ENCODE measurements around the gene DCTN3.

Gene DCTN3

DNA sequence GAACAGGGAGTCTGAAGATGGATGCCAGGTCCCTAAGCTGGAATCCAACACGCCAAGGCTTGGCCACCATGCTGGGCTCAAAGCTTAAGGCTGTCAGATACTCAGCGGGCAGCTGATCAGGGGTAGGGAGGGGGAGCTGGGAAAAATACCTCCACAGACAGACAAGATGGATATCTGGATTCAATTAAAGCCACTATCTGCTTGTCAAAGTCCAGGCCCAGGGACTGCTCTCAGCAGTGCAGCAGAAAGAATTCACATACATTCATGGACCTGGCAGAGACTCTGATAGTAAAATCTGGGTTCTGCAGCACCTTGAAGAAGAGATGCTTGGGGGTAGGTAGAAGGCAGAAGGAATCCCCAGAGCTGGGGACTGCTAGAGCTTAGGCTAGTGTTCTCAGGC is 5.2 kb downstream of the DCTN3 start:
- no peak for FAIRE-seq

GRCh38 chr9:34612788-34613390 is 7.4 kb downstream of the DCTN3 start:
- no peak for FAIRE-seq

DNA sequence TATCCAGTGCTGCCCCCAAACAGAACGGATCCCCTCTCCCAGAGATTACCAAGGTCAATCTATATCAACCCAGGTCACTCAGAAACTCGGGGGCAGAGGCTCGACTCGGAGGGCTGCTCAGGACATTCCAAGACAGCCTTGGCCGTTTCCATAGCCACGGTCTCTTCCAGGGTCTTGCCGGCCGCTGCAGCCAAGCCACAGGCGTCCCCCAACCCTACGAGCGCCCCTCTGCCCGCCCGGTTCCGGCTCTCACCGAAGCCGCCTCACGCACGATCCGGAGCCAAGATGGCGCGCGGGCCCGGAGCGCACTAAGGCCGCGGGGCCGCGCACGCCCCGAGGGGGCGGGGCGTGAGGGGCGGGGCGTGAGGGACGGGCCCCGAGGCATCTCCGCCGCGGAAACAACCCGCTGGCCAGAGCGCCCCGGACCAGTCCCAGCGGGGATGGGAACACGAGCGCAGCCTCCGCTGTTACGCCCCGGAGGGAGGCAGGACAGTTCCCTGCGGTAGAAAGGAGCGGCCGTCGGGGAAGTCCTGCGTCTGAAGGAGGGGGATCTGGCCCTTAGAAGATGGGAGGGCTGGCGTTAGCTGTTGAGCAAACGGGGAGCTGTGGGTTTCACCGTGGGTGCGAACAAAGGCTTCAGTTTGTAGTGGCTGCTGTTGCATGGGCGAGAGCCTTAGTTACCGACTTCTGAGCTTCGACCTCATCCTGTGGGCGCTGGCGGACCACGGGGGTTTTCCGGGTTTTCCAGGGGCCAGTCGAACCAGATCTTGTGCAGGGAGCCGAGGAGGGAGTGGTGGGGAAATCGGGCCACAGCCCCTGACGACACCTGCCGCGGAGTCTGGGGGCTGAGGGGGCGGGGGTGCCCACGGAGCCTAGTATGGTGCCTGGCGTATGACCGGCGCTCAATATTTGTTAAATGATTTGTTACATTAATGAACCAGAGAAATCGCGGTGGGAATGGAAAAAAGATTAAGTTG is 8.2 kb downstream of the DCTN3 start, which contains the start of gene RPP25L:
Gene RPP25L (minus strand): TSS at position 287 of the 977 bp plus-strand sequence. CDS start 801 bp downstream, outside the sequence.
- FAIRE-seq: no peak

- no peak for FAIRE-seq
Observed at GRCh38 chr9:34611251-34611810, 9.0 kb downstream of the DCTN3 start.

DNA sequence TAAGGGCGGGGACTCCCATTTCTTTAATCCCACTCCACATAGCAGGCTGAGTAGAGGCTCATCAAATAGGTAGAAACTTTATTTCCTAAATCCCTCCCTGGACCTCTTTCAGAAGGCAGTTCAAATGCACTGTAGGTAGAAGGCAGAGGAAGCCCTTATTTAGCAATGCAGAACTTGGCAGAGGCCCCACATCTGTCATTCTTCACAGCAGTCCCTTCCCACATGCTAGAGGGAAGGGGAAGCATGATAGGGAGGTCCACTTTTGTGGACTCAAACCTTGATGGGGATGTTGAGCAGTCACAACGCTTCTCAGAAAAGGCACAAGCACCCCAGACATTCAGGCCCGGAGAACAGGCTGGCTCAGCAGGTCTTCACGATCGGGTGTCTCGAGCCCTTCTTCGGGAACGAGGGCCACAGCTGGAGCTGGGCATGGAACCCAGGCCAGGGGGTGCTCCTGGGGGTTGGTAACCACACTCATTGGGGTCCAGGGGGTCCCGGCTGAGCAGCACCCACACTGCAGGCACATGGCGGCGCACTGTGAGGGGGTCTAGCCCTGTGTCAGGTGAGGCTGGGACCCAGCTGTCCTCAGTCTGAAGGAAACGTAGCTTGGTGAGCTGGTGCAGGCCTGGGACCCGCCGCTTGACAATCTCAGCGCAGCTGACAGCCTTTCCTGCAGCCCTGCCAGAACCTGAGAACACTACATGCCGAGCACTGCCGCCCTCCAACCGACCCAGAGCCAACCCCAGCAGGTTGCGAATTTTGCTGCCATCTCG is 9.7 kb downstream of the DCTN3 start:
- no peak for FAIRE-seq

DNA sequence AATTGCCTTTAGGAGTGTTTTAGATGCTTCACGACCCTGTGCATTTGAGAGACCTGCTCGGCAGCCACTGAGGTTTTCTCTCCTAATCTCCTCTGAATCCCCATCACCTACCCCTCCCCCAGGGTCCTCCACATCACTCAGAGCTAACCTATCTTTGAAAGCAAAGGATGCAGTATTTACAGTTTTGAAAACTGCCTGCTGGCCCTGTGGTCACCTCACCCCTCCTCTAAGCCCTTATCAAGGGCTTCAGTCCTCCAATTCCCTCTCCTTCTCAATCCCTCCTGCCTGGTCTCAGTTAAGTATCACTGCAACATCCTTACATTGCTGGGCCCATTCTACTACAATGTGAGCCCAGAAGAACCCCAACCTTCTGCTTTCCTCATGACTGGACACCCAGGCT is 13.0 kb downstream of the DCTN3 start:
- no peak for FAIRE-seq

DNA sequence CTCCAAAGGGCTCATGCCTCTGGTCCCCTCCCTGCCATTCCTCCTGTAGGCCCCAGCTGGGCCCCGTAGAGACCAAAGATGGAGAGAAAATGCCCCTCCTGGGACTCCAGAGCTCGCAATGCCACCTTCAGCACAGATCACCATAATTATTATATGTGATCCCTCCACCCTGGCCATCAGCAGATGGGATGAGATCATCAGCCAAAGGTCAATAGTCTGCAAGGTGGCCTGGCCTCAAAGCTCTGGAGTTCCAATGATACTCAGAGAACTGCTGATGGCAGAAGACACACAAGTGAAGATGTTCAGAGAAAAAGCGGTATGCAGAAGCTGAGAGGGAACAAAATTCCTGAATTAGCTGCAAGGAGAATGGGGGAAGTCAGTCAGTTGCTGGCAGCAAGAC is 13.4 kb downstream of the DCTN3 start:
- FAIRE-seq: no peak

DNA sequence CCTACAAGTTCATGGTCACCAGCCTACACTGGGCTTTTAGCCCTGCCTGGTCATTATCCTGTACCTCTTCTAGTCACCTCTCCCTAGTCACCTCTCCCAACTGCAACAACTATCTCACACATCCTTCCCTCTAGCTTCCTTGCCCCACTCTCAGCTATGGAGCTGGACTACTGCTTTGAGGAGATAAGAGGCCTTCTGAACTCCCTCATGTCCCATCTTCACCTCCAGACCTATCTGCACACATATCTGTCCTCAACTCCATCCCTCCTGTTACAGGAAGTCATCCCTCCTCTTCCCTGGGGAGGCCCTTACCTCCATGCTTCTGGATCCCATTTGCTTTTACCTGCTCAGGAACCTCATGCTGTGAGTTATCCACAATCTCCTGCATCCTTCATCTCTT is 14.1 kb downstream of the DCTN3 start:
- FAIRE-seq: no peak

DNA sequence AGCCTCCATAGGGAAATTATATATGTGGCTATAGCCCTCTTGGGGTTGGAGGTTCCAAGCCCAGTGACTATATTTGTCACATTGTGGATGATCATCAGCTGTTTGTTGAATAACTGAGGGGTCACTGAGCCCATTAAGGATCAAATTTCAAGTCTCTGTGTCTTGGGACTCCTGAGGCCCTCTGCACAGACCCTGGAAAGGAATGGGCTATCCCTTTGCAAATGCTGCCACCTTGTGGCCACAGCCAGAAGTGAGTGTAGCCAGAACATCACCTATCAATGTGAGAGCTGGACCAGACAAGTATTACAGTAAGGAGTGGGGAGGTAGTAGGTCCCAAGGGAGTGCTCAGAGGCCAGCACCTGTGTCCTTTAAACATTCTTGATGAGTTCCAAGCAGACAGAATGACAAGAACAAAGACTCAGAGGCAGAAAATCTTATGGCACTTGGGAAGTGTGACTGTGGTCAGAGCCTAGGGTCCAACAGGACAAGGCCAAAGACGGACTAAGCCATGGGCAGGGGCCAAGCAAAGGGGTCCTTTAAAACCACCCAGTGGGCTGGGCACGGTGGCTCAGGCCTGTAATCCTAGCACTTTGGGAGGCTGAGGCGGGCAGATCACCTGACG is 16.6 kb downstream of the DCTN3 start:
- FAIRE-seq: no peak

- no peak for FAIRE-seq
Observed at GRCh38 chr9:34601937-34602573, 18.2 kb downstream of the DCTN3 start.

- FAIRE-seq: no peak
Observed at GRCh38 chr9:34600908-34601307, 19.4 kb downstream of the DCTN3 start.

DNA sequence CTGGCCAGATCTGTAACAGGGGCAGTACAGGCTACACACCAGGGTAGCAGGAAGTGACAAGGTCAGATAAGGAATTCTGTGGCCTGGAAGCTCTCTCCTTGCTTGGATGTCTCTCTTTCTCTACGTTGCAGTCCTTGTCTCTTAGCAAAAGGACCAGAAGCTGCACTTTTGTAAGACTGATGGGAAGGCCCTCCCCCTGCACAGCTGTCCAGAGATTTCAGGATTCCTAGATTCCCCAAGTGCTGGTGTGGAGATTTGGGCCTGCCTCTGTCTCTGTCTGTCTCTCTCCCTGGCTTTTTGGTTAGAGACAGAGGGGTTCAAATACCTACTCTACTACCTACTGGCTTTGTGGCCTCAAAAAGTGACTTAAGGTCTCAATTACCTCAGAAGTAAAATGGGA is 20.7 kb downstream of the DCTN3 start:
- no peak for FAIRE-seq

GRCh38 chr9:34594177-34594576 is 26.1 kb downstream of the DCTN3 start:
- no peak for FAIRE-seq

DNA sequence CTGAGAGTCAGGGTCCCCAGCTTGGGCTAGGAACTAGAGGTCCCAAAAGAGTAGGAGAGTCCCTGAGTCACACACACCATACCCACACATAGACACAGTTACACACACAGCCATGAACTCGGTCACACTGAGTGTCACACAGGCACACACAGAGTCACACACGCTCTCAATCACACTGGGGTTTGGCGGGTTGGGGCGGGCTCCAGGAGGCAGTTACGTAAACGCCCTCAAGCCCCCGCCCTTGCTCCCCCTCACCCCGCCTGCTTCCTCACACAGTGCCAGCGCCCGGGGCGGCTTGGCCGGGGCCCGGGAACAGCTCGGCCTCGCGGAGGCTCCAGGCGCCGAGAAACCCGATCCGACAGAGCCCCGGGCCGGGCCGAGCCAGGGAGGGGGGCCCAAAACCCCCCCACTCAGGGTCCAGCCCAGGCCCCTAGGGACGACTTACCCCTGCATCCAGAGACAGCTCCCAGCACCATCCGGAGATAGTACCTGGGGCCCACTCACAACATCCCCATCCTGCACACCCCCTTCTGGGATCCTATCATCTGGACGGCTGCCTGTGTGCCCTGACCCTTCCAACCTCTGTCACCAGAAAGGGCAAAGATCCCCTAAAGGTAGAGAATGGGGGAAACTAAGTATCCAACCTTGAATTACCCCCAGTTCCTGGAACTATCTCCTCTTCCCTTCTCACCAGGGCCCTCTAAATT is 27.2 kb downstream of the DCTN3 start:
- FAIRE-seq: no peak

GRCh38 chr9:34591917-34592866 is 28.1 kb downstream of the DCTN3 start:
- no peak for FAIRE-seq

- FAIRE-seq: no peak
Observed at GRCh38 chr9:34591248-34591916, 28.9 kb downstream of the DCTN3 start.

DNA sequence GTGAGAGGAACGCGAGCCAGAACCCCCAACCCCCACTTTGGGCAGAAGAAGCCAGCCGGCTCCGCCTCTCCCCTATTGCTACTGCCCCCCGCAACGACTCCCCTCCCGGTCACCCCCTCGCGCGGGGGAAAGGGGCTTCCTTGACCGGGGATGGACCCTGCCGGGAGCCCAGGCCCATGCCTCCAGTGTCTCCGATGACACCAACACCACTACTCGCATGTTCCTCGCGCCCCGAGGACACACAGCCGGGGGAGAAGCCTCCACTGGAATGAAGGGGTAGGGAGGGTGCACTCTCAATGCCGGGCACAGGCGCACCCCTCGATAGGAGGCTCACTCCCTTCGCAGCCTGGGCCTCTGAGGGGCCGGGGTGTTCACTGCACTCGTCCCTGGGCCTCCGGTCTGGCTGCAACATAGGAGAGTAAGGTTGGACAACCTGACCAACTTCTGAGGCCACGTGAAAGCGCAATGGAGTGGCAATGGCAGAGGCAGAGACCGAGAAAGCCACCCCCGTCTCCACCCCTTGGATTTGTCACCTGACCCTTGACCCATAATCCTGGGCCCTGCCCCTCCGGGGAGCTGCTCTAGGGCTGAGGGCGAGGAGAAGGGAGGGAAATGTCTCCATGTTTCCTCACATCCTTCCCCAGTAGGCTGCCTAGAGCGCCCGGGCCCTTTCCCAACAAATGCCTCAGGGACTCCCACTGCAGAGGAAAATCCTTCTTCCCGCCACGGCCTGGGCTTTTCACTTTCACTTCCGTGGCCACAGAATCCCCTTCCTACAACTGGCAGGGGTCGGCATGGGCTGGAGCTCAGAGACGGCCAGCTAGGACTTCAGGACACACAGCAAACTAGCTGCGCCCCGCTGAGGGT is 29.7 kb downstream of the DCTN3 start:
- FAIRE-seq: no peak

DNA sequence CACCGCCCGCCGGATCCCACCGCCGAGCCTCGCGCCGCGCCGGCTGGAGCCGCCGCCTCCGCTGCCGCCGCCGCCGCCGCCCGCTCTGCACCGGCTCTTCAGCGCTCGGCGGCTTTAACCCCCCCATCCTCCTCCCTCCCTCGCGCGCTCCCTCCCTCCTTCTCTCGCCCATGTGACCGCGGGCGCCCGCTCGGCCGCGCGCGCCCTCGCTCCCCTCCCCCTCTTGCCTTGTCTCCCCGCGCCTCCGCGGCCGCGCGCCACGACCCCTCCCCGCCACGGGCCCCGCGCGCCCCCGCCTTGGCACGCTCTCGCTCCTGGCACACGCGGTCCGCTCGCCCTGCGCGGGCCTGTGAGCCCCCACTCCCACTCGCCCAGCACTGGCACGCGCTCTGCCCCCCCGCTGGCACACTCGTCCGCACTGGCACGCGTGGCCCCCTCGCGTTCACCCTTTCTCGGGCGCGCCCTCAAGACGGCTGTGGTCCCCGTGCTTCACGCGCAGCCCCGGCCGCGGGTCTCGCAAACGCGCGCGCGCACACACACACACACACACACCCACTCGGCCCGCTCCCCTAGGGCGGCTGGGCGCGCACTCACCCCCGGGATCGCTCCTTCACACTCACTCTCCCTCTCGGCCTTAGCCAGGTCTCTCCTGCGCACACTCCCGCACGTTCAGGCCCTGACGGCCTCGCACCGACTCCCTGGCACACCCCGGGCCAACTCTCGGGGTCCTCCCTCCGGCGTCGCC is 30.5 kb downstream of the DCTN3 start, which contains the start of gene CNTFR:
Gene CNTFR (minus strand): TSS at position 89 of the 745 bp plus-strand sequence. CDS start 20,743 bp downstream, outside the sequence.
- FAIRE-seq: no peak

Data from colon (tissue), 2 donors.